HL-60 (cell line): ENCODE data around the gene FBXO17.

ENCODE experiments used
- GABPA ChIP-seq: IDR thresholded peaks from 2 replicates; pipeline ENCODE4 v1.6.1; 2012; ENCODE audit warnings: low read depth
- POLR2AphosphoS5 ChIP-seq: IDR thresholded peaks from 2 replicates; pipeline ENCODE4 v1.6.1; 2012; ENCODE audit warnings: low read depth
- SPI1 ChIP-seq: IDR thresholded peaks from 2 replicates; pipeline ENCODE4 v1.6.1; 2012; ENCODE audit warnings: low read depth, mild to moderate bottlenecking, borderline replicate concordance
- TF ChIP-seq, protein P1 (sequence below): IDR thresholded peaks from one replicate; pipeline ENCODE4 v1.5.1; 2011; ENCODE audit warnings: low read length, control low read depth, inconsistent platforms; ENCODE audit not compliant: insufficient read depth
- TF ChIP-seq, protein P2 (sequence below): IDR thresholded peaks from 2 replicates; pipeline ENCODE4 v1.6.1; 2012; ENCODE audit warnings: low read depth; ENCODE audit not compliant: insufficient replicate concordance

DNA sequence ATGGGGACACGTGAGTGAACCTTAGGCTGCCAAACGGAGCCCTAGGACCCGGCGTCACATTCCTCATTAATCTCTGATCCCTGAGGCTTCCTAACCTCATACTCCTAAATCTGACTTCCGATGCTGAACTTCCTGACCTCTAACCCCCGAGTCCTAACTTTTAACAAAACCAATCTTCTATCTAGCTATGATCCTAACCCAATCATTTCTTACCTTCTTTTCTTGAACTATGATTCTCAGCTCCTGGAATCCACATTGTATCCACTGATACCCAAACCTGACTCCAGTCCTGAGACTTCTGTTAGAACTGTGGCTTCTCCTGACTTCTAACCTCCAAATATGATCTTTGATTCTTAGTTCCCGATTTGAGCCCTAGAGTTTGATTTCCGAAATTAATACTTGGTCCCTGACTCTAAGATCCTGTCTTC lies 75.3 kb downstream of the FBXO17 start:
- TF ChIP-seq, protein P1, sequence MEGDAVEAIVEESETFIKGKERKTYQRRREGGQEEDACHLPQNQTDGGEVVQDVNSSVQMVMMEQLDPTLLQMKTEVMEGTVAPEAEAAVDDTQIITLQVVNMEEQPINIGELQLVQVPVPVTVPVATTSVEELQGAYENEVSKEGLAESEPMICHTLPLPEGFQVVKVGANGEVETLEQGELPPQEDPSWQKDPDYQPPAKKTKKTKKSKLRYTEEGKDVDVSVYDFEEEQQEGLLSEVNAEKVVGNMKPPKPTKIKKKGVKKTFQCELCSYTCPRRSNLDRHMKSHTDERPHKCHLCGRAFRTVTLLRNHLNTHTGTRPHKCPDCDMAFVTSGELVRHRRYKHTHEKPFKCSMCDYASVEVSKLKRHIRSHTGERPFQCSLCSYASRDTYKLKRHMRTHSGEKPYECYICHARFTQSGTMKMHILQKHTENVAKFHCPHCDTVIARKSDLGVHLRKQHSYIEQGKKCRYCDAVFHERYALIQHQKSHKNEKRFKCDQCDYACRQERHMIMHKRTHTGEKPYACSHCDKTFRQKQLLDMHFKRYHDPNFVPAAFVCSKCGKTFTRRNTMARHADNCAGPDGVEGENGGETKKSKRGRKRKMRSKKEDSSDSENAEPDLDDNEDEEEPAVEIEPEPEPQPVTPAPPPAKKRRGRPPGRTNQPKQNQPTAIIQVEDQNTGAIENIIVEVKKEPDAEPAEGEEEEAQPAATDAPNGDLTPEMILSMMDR: no peak
- TF ChIP-seq, protein P2, sequence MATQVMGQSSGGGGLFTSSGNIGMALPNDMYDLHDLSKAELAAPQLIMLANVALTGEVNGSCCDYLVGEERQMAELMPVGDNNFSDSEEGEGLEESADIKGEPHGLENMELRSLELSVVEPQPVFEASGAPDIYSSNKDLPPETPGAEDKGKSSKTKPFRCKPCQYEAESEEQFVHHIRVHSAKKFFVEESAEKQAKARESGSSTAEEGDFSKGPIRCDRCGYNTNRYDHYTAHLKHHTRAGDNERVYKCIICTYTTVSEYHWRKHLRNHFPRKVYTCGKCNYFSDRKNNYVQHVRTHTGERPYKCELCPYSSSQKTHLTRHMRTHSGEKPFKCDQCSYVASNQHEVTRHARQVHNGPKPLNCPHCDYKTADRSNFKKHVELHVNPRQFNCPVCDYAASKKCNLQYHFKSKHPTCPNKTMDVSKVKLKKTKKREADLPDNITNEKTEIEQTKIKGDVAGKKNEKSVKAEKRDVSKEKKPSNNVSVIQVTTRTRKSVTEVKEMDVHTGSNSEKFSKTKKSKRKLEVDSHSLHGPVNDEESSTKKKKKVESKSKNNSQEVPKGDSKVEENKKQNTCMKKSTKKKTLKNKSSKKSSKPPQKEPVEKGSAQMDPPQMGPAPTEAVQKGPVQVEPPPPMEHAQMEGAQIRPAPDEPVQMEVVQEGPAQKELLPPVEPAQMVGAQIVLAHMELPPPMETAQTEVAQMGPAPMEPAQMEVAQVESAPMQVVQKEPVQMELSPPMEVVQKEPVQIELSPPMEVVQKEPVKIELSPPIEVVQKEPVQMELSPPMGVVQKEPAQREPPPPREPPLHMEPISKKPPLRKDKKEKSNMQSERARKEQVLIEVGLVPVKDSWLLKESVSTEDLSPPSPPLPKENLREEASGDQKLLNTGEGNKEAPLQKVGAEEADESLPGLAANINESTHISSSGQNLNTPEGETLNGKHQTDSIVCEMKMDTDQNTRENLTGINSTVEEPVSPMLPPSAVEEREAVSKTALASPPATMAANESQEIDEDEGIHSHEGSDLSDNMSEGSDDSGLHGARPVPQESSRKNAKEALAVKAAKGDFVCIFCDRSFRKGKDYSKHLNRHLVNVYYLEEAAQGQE: no peak
- no peak for TF ChIP-seq GABPA
- no peak for TF ChIP-seq POLR2AphosphoS5
- no peak for TF ChIP-seq SPI1
